Right forelimb (tissue), 1 donor: ENCODE measurements around the gene TNNI2.

ENCODE experiments used
- DNase-seq: peaks from one replicate; pipeline ENCODE4 v3.0.0-alpha.2; 2018

TNNI2 gene

DNA sequence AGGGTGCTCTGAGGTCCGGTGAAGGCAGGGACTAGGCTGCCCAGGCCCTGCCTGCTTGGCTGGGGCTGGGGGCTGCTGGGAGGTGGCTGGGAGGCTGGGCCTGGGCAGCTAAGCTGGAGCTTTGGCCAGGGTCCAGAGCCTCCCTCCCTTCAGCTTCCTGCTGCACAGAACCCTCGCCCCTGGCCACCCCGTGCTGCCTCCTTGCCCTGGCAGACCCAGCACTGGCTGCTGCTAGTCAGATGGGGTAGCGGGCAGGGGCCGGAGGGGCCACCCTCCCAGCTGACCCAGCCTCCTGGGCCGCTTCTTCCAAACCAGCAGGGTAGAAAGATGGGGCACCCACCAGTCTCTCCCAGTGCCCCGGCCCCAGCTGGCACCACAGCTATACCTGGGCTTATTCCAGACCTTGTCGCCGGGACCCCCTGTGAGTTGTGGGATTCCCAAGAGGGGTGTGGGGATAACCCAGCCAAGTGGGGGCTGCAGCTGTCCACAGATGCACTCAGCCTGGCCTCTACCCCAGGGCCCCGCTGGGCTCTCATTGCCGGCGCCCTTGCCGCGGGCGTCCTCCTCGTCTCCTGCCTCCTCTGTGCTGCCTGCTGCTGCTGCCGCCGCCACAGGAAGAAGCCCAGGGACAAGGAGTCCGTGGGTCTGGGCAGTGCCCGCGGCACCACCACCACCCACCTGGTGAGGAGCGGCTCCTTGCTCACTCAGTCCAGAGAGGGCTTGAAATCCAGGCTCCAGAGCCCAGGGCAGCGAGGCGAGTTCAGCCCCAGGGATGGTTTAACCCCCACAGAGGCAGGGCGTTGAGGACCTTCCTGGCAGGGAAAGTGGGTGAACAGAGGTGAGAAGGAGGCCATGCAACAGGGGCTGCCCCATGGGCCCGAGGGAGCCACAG is 3.8 kb upstream of the TNNI2 start, which contains the start of gene SYT8:
SYT8 (plus strand) TSS at position 212 of the 892 bp plus-strand sequence; CDS start at position 328, 116 bp downstream.
- peak; percentile 55 for DNase-seq

DNA sequence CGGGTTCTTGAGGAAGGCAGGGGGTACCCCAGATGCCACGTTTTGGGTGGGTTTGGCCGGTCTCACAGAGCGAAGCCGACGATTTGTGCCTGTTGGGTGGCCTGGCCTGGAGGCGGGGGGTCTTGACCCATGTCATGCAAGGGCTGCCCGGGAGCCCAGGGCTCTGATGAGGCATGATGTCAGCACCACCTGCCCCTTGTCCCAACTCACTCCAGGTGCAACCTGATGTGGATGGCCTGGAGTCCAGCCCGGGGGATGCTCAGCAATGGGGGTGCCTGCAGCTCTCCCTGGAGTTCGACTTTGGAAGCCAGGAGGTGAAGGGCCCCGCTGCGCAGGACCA is 3.1 kb upstream of the TNNI2 start:
- DNase-seq, result no peak

DNA sequence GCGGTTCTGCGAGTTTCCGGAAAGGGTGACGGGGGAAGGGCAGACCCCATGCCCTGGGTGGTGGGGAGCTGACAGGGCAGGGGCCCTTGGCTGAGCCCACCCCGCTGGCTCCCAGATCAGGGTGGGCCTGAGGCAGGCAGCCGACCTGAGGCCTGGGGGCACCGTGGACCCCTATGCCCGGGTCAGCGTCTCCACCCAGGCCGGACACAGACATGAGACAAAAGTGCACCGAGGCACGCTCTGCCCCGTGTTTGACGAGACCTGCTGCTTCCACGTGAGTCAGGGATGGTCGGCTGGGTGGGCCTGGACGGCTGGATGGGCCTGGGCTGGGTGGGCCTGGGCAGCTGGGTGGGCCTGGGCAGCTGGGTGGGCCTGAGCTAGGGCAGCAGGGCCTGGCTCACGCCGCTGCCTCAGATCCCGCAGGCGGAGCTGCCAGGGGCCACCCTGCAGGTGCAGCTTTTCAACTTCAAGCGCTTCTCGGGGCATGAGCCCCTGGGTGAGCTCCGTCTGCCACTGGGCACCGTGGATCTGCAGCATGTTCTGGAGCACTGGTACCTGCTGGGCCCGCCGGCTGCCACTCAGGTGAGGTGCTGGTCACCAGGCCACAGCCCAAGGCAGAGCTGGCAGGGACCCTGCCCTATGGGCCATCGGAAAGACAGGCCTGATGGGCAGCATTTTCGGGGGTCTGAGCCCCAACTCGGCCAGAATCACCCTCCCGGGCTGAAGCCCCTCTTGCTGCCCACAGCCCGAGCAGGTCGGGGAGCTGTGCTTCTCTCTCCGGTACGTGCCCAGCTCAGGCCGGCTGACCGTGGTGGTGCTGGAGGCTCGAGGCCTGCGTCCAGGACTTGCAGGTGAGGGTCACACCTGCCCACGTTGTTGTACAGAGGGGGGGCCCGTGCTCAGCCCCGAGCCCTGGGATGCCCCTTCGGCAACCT is 2.5 kb upstream of the TNNI2 start:
- DNase-seq, result peak; percentile 46

DNA sequence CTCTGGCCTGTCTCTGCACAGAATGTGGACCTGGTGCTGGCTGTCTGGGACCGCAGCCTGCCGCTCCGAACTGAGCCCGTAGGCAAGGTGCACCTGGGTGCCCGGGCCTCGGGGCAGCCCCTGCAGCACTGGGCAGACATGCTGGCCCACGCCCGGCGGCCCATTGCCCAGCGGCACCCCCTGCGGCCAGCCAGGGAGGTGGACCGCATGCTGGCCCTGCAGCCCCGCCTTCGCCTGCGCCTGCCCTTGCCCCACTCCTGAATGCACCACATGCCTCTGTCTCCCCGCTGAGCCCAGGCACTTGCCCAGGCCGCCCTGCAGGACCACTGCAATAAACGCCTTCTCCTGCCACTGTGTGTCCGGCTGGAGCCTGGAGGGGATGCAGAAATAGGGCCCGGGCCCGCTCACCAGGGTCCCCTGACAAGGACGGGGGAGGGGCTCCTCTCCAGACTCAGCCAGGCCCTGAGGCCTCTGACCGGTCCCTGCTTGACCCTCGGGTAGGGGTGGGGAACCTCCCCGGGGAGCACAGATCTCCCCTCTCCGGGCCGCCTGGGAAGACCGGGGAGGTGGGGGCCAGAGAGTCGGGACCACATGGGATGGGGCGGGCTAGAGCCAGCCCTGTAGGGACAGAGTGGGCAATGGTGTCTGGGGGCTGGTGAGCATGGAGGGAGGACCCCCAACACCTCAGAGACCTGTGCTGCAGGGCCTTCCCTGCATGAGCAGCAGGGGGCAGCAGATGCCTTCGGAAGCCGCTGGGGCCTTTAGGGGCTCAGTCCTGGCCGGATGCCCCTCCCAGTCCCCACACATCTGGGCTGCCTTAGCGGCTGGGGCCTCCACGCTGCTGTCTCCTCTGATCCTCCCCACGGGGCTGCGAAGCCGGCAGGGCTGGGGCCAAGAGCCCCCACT is 1.4 kb upstream of the TNNI2 start:
- DNase-seq, result peak; percentile 90

DNA sequence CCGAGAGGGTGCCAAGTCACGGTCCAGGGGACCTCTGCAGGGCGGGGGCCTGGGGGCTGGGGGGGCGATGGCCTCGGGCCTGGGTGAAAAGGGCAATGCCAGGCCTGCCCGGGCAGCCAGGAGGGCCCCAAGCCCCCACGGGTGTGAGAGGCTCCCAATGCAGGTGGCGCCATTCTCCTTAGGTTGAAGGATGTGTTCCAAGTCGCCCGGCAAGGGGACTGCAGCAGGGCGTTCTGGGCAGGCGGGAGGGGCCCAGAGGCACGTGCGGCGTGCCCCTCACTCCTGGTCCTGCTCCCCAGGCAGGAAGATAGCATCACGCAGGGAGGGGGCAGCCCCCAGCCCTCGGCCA is 730 bp upstream of the TNNI2 start:
- no peak for DNase-seq

DNA sequence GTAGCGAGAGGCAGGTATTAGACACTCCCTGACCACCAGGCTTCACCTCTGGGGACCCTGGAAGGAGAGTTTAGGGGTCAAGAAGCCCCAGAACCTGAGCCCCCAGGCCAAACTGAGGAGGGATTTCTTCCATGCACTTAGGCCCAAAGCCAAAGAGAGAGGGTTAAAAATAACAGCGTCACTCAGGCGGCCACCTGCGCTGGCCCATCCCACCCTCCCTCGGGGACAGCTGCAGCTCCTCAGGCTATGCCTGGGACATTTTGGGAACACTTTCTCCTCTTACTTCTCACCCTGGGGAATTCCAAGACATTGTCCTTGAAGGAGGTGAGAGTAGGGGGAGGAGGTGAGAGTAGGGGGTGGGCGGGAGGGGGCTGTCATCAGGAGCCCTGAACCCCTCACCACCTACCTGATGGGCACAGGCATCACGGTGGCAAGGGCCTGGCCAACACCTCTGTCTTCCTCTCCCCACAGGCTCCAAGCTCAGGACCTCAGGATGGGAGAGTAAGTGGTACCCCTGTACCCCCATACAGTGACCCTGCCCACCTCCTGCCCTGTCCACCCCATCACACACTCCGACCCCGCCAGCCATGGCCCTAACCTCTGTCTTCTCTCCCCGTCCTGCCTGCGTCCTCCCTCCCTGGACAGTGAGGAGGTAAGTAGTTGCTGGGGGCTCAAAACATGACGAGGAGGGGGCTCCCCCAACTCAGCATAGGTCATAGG is 583 bp downstream of the TNNI2 start:
- peak; percentile 50 for DNase-seq

DNA sequence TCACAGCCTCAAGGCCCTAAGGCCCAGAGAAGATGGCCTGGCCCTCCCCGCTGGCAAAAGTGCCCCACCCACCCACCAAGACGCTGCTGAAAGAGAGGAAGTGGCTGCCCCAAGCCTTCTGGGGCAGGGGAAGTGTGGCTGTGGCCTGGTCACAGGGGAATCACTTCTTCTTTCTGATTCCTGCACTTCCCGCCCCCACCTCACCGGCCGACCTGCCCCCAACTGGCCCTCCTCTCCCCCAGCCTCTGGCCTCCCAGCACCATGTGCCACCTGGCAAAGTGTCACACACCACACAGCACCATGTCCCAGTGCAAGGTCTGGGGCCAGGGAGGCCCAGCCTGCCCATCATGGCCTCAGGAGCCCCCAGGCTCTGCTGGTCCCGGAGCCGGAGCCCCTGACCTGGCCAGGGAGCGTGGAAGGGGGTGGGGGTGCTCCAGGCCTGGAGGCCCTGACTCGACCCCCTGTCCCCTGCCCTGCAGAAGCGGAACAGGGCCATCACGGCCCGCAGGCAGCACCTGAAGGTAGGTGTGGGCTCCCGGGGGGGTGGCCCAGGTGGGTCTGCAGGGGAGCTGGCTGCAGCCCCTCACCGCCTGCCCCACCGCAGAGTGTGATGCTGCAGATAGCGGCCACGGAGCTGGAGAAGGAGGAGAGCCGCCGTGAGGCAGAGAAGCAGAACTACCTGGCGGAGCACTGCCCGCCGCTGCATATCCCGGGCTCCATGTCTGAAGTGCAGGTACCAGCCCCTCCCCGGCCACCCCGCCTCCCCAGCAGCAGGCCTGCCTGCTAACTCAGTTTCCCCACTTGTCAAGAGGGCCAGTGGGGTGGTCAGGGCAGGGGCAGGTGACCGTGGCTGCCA is 1.4 kb downstream of the TNNI2 start:
- DNase-seq, result no peak

DNA sequence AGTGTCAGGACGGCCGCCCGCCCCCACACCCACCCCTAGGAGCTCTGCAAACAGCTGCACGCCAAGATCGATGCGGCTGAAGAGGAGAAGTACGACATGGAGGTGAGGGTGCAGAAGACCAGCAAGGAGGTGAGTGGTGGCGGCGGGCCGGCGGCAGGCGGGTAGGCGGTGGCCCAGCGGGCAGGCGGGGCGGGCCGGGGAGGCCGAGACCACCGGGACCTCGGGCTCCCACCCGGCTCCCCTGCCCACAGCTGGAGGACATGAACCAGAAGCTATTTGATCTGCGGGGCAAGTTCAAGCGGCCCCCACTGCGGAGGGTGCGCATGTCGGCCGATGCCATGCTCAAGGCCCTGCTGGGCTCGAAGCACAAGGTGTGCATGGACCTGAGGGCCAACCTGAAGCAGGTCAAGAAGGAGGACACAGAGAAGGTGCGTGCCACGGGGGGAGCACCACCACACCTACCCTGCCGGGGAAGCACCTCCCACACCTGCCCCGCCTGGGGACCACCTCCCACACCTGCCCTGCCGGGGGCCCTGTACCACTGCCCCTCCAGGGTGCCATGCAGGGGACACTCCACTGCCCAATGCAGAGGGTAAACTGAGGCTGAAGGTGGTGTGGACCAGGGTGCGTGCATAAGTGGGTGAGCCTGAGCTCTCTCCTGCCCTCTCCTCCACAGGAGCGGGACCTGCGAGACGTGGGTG is 2.1 kb downstream of the TNNI2 start:
- no peak for DNase-seq

DNA sequence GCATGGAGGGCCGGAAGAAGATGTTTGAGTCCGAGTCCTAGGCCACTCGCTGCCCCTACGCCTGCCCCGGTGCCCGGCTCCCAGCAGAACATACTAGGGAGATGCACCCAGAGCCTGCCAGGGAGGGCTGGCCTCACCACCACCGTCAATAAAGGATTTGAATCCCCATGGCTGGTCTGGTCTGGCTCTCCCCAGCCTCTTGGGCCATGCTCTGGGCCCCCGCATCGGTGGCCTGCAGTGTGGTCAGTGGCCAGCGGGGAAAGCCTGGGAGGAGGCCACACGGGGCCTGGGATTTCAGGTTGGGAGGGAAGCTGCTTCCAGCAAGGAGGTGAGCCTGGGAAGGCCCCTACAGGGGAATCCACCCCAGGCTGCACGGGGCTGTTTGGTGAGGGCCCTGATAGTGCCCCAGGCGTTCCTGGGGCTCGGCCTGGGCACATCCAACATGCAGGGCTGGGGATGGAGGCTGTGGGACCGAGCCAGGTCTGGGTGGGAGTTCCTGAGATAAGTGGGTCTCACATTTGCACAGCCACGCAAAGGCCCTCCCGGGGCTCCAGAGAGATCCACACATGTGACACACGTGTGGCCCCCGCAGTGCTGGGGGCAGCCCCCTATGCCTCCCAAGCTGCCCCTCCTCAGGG is 2.8 kb downstream of the TNNI2 start:
- no peak for DNase-seq

DNA sequence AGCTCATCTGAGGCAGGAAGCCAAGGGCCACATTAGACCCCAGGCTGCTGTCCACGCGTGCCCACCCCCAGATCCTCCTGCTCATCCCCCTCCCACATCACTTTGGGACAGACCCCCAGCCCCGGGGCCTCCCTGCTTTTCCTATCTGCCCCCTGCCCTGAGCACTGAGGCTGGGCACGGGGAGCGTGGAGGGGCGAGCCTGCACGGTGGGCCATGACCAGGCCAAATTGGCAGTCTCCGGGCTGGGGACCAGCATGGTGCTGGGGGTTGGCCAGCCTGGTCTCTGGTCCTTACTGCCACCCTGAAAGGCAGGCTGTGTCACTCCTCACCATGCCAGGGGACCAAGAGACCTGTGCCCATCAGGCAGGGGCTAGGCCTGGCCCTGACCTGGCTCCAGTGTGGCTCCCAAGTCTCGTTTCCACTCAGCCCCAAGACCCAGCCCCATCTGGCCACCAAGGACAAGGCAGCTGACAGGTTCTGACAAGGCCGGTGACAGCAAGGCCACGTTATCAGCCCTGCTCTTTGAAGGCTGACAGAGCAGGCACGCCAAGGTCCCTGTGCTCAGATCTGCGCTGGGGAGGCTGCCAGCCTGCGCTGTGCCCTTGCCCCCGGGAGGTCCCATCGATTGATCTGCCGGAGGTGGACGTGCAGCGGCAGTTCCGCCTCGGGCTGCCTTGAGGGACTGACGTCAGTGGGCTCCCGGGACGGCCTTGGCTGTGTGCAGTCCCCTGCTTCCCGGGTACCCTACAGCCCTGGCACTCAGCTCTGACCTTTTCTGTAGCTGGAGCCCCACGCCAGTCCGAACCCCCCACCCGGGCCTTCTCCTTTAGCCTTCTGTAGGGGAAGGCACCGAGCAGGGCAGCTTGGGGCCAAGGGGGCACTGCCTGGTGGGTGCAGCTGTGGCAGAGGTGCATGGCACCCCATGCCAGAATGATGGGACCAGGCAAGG is 3.6 kb downstream of the TNNI2 start:
- no peak for DNase-seq

DNA sequence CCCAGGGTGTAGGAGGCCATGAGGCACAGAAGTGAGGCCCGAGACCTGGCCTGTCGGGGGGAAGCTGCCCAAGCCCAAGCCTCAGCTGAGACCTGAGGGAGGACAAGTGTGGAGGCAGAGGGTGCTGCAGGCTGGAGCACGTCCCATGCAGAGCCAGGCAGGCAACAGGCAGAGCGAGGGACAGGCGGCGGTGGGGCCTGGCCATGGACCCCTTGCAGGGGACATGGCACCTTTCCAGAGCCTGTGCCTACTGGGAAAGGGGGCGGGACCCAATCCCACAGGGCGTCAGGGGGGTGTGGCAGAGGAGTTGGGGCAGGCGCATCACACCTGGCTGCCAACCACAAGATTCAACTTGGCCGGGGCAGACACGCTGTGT is 4.3 kb downstream of the TNNI2 start:
- DNase-seq, result no peak

DNA sequence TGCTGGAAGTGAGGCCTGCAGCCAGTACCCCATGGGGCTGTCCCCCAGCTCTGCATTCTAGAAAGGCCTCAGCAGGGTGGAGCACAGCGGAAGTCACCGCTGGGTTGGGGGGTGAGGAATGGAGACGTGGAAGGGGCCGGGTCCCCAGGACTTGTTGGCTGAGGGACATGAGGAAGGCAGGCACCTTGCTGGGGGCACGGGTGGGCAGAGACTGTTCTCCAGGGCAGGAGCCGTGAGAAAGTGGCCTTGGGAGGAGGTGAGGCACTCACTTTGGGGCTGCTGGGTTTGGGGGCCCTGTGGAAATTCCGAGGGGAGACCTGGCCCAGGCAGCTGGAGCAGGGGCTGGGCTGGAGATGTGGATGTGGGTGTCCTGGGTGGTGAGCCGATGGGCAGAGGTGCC is 5.0 kb downstream of the TNNI2 start:
- no peak for DNase-seq

DNA sequence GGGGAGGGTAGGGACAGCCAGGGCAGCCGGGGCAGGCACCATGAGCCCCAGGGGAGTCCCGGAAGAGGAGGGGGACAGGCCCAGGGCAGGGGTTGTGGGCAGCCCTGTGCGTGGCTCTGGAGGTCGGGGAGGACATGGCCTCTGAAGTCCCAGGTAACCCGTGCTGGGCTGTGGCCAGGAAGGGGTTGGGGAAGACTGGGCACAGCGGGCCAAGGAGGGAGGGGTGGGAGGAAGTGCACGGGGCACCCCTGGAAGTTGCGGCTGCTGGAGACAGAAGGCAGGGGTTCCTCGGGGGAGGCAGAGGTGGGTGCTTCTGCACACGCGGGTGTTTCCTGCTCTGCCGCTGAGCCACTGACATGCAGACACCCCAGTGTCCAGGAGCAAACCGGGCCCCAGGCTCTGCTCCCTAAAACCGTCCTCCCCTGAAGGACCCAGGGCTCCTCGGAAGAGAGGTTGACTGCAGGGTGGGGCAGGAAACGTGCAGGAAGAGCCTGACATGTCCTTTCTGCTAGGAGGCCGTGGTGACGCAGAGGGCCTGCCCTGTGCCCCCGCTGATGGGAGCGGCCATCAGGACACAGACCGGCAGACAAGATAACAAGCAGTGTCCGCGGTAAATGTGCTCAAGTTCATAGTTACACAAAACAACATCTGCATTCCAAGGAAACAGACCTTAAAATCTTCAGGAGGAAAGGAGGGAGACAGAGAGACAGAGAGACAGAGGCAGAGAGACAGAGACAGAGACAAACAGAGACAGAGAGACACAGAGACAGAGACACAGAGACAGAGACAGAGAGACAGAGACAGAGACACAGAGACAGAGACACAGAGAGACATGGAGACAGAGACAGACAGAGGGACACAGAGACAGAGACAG is 5.7 kb downstream of the TNNI2 start:
- DNase-seq, result no peak

DNA sequence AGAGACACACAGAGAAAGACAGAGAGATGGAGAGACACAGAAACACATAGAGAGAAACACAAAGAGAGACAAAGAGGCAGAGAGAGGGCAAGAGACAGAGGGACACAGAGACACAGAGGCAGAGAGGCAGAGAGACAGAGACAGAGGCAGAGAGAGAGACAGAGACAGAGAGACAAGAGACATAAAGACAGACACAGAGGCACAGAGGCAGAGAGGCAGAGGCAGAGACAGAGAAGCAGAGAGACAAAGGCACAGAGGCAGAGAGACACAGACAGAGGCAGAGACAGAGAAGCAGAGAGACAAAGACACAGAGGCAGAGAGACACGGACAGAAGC is 6.3 kb downstream of the TNNI2 start:
- DNase-seq, result no peak

DNA sequence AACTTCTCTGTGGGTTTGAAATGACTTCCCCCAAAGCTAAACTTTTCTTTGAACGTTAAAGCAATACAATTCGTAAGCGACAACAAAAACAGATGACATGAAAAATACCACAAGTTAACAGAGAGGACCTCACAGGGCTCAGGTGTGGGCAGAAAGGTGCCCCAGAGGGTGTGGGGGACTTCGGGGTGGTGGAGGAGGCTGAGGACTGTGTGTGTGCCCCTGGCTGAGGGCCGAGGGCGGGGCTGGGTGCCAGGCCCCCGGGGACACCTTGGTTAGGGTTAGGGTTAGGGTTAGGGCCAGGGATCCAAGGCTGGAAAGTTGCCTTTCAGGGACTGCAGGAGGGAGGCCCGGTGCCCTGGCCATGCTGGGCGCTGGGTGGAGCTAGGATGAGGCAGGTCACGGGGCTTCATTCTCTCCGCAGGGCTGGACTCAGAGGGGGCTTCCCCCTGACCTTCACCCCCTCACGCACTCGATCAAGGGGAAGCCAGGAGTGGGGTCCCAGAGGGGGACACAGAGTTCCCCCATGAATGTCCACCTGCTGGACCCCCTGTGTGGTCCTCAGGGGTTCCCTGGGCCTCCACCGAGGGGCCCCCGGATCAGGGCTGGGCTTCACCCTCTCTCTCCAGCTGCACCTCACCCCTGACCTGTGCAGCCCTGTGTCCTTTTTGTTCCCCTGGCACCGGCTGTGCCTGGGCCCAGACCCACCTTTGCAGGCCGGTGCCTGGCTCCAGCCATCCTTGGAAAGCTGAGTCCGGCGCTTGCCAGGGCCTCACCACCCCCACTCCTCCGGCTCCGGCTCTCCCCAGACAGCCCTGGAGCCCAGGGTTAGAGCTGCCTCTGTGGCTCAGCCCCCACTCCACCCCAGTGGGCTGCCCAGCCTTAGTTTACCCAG is 7.0 kb downstream of the TNNI2 start:
- no peak for DNase-seq

DNA sequence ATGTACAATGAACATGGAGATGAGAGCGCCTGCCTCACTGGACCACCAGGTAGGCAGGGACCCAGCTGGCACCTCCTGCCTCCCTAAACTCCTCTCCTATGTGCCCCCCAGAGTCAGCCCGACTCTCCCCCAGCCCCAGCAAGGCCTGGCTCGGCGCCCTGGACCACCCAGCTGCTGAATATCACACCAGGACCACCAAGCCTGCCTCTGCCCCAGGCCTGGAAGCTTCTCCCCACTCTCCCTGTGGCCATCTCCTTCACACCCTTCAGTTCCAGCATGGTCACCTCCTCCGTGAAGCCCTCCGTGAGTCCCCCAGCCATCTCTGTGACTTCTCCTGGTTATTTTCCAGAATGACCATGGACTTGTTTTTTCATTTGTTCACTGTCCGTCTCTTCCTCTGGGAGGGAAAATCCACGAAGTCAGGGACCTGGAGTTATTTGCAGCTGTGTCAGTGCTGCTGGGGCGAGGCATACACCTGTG is 7.7 kb downstream of the TNNI2 start:
- DNase-seq, result no peak
